ENCODE results near the gene FREM2. TPM values are rescaled to one million over a fixed set of nuclear protein-coding genes. Genes with fewer than 3 reads are reported as not detected.

FREM2 gene
- total and polyA plus RNA-seq, 2 donors (not counting 3 experiments of a cell fraction or from before 2014, with no cell fraction given): under 0.01 TPM; not detected in 1

- CTCF ChIA-PET: no interaction called here
- no peaks in the 10 kb centered on the region for H3K79me2 ChIP-seq (ENCODE audit: control insufficient read depth, insufficient read depth, low read length)
- DNase-seq (ENCODE audit: low read depth, low spot score) (no peak), FAIRE-seq (no peak)
- no peak overlapping the region for H3K4me2 ChIP-seq (ENCODE audit: insufficient read depth, low read length)
- POLR2A ChIA-PET: no interaction called here
- no peak overlapping the region for H2AFZ ChIP-seq (ENCODE audit: low read depth, low read length)
- H3K27me3 ChIP-seq (ENCODE audit: control insufficient read depth in 2 of 2, insufficient read depth in 2 of 2, low read length in 2 of 2): no peaks in the 10 kb centered on the region
- H3K9me1 ChIP-seq (replicated peaks; ENCODE audit: control insufficient read depth, extremely low read depth, insufficient read depth, low read length): no peaks in the 10 kb centered on the region
- no peak overlapping the region for H3K9ac ChIP-seq (replicated peaks; ENCODE audit: extremely low read depth, insufficient read depth, low read length)
- no peak overlapping the region for H3K4me3 ChIP-seq (replicated peaks in 1 of 3; ENCODE audit: insufficient read depth in 1 of 3, low read depth in 1 of 3, low read length in 3 of 3)
- no TSS peak for BruUV-seq (replicated peaks)
- H3K27ac ChIP-seq (ENCODE audit: insufficient read depth, low read depth, low read length): no peak overlapping the region
- H4K20me1 ChIP-seq (replicated peaks; ENCODE audit: control insufficient read depth, extremely low read depth, insufficient read depth, low read length): no peaks in the 10 kb centered on the region
- dilution Hi-C loops (cut with MboI; ENCODE audit: extremely low pct_ligation_motif_present, low sequenced_read_pairs): no loop called here
- H3K4me1 ChIP-seq (ENCODE audit: control insufficient read depth, extremely low read depth, insufficient read depth, low read length): no peaks in the 10 kb centered on the region
- TF ChIP-seq MYC (IDR thresholded peaks at IDR 0.05; ENCODE audit: low read depth, low read length): no peak
- TF ChIP-seq MAX (IDR thresholded peaks at IDR 0.05; ENCODE audit: insufficient read depth, insufficient read length): no peak
- TF ChIP-seq JUN (IDR thresholded peaks at IDR 0.05; ENCODE audit: borderline replicate concordance, insufficient read depth, insufficient read length, low read depth): no peak
- TF ChIP-seq POLR2A (IDR thresholded peaks at IDR 0.05; ENCODE audit: low read depth, low read length): no peak
- no peak for TF ChIP-seq POLR2AphosphoS5 (IDR thresholded peaks at IDR 0.05; ENCODE audit: insufficient read depth, low read depth, low read length)
- no peak for TF ChIP-seq CTCF (IDR thresholded peaks at IDR 0.05; ENCODE audit: extremely low read depth in 1 of 2, insufficient read depth in 1 of 2, low read depth in 1 of 2, low read length in 2 of 2)
- TF ChIP-seq FOS (IDR thresholded peaks at IDR 0.05; ENCODE audit: borderline replicate concordance, insufficient read depth, low read length): no peak
- no peak for TF ChIP-seq GATA2 (IDR thresholded peaks at IDR 0.05; ENCODE audit: insufficient read depth, insufficient read length, low read depth, low read length)
- no peak for TF ChIP-seq EZH2 (IDR thresholded peaks at IDR 0.05; ENCODE audit: borderline replicate concordance, low read depth, low read length, severe bottlenecking)
- intact Hi-C loops (cut with micrococcal nuclease): no loop called here
- no peaks in the 10 kb centered on the region for H3K36me3 ChIP-seq (ENCODE audit: control insufficient read depth in 2 of 2, extremely low read depth in 1 of 2, insufficient read depth in 2 of 2, low read length in 2 of 2)
- H3K9me3 ChIP-seq (replicated peaks; ENCODE audit: control insufficient read depth, insufficient read depth, low read length): no peaks in the 10 kb centered on the region
Observed at GRCh38 chr13:38844581-38844980, 157.7 kb downstream of the FREM2 start.

All from endothelial cell of umbilical vein (primary cell).